ENCODE data around the gene SACS. TPM values are rescaled to one million over a fixed set of nuclear protein-coding genes. Genes with fewer than 3 reads are reported as not detected.
"Not testable (repeated sequence)": the region's sequence is repeated elsewhere in the genome, so short reads cannot be mapped to it uniquely, and the experiment has no call there.

Gene SACS
- total and polyA plus RNA-seq, 5 experiments from 2014 or later: 2.1 to 31.0 (median 3.4) TPM

DNA sequence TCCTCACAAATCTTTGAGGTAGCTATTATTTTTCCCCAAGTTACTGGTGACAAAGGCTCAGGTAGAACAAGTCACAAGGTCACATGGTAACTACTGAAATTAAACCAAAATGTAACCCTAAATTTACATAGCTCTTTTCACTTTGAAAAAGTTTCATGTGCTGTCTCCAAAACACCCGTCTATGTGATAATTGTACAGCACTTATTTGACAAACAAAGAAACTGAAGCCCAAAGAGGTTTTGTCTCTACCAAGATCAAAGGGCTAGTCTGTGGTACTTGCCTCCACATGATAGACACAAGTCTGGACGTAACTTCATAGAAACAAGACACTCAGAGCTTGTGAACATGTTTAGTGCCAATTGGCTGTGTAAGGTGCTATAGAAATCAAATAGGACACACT lies 108.3 kb downstream of the SACS start:
- peaks cover 2 to 31% (median 11%) of the 10 kb centered on the region in 9 donors for H3K9me3 Mint-ChIP-seq
- H3K4me1 Mint-ChIP-seq: peaks cover 0 to 13% (median 0%) of the 10 kb centered on the region in 4 donors
- peaks cover 0 to 4% (median 0%) of the 10 kb centered on the region in 3 donors for H3K36me3 Mint-ChIP-seq
- H3K4me3 Mint-ChIP-seq: no peak overlapping the region
- POLR2A ChIA-PET: no interaction called here
- H3K27me3 Mint-ChIP-seq: no peaks in the 10 kb centered on the region
- ATAC-seq (no peak), DNase-seq (no peak)
- H3K27ac Mint-ChIP-seq: no peak overlapping the region

DNA sequence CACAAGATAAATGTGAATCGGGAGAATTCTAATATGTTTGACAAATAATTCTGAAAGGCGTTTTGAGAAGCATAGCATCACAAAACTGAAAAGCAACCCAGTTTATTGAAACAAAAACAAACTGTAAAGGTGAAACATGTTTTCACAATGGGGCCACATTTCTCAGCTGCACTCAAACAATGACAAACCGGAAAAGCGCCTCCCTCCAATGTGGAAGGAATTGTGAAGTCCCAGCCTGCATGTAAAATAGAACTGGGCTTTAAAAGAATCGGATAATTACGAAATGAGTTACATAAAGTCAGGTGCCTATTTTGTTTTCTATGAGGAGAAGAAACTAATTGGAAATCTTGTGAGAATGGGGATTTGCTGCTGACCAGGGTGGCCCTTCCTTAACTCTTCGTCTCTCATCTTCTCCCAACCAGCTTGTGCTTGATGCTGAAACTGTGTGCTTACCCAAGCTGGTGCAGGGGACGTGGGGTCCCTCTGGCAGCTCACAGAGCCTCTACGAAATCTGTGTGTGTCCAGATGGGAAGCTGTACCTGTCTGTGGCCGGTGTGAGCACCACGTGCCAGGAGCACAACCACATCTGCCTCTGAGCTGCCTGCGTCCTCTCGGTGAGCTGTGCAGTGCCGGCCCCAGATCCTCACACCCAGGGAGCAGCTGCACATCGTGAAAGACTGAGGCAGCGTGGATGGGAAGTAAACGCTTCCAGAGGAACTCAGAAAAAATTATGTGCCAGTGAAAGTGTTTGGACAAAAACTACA lies 109.4 kb downstream of the SACS start:
- Mint-ChIP-seq H3K9me3 (peaks cover 0 to 20% (median 6%) of the 10 kb centered on the region in 9 donors), H3K4me1 (peaks cover 0 to 20% (median 0%) of the 10 kb centered on the region in 4 donors), H3K27ac (no peak overlapping the region), H3K27me3 (peaks cover 0 to 2% (median 0%) of the 10 kb centered on the region in 5 donors), H3K4me3 (no peak overlapping the region), H3K36me3 (no peaks in the 10 kb centered on the region)
- POLR2A ChIA-PET: no interaction called here
- DNase-seq (no peak), ATAC-seq (no peak)

DNA sequence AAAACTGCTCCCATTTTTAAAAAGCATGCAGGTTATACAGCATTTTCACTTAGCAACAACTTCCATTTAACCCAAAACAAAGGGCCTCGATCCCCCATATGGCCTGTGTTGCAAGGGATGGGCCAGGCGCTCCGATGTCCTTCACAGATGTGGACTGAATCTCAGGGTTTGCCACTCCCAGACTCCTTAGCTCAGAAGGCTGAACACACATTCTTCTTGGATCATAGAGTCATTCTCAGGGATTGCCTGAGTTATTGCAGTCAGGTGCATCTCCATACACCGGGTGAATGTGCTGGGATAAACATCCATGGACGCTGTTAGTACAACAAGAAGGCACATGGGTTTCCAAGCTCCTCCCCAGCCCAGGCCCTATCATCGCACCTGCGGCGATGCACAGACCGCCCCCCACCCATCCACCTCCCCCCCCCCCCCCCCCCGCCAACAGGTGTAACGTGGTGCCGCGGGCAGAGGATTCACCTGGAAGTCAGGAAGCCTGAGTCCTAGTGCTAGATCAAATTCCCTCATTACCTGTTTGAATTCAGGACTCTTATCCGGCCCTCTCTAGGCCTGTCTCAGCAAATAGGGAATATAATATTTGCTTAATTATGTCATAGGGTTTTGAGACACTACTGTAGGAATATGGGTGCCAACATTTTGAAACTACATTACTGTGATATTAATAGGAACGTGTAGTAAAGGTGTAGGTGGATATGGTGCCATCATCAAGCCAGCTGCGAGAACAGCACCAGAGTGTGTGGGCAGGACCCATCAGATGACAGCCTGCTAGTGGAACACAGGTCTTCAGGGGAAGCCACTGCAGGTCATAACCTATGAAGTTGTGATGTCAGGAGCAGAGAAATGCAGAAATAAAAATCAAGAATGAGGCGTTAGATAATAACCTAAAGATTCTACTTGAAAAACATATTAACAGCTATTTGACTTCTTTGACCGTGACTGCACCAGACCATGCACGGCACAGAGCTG lies 110.9 kb downstream of the SACS start:
- H3K4me3 Mint-ChIP-seq: no peak overlapping the region
- no peaks in the 10 kb centered on the region for H3K36me3 Mint-ChIP-seq
- POLR2A ChIA-PET: no interaction called here
- peaks cover 2 to 11% (median 5%) of the 10 kb centered on the region in 5 donors for H3K27me3 Mint-ChIP-seq
- DNase-seq (no peak), ATAC-seq (no peak)
- peaks cover 0 to 21% (median 0%) of the 10 kb centered on the region in 4 donors for H3K4me1 Mint-ChIP-seq
- peak overlapping the region in 2 of 10 donors; percentile 29 to 31 for H3K27ac Mint-ChIP-seq
- H3K9me3 Mint-ChIP-seq: peaks cover 0 to 13% (median 5%) of the 10 kb centered on the region in 9 donors

DNA sequence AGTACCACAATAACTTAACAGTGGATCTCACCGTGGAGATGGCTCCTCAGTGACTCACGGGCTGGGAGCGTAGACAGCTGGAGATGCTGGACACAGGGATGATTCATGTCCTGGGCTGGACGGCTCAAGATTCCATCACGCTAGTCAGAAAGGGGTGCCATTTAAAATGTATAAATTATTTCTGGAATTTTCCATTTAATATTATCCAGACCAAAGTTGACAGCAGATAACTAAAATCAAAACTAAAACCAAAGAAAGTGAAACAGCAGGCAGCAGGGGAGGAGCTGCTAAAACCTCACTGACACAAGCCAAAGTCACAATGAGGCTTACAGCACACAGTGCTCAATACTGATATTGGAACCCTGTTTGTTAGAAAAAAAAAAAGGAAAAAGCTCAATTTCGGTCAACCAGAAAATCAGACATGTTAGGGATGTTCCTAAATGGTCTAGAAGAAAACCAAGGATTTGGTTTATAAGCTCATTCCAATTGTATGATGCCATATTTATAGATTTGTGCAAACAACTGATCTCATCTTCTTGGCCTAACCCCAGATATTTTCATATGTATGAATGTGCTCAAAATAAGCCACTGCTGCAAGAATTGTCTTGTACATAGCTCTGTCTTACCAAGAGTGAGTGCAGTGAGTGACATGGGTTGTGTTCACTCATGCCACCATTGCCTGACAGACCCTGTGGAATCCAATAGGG lies 111.8 kb downstream of the SACS start:
- H3K4me3 Mint-ChIP-seq: peak overlapping the region in 8 of 10 donors; percentile 26 to 94 (median 63)
- peaks cover 6 to 21% (median 7%) of the 10 kb centered on the region in 5 donors for H3K27me3 Mint-ChIP-seq
- ATAC-seq (no peak), DNase-seq (no peak)
- POLR2A ChIA-PET: no interaction called here
- peak overlapping the region in 3 of 10 donors; percentile 29 to 93 (median 30) for H3K27ac Mint-ChIP-seq
- H3K9me3 Mint-ChIP-seq: peaks cover 0 to 5% (median 0%) of the 10 kb centered on the region in 9 donors
- H3K4me1 Mint-ChIP-seq: peaks cover 0 to 21% (median 0%) of the 10 kb centered on the region in 4 donors
- no peaks in the 10 kb centered on the region for H3K36me3 Mint-ChIP-seq

- H3K27ac Mint-ChIP-seq: peak overlapping the region in 4 of 10 donors; percentile 14 to 93 (median 42)
- peaks cover 6 to 28% (median 8%) of the 10 kb centered on the region in 5 donors for H3K27me3 Mint-ChIP-seq
Observed at GRCh38 chr13:23320926-23321534, 112.5 kb downstream of the SACS start.

GRCh38 chr13:23319883-23320224 lies 113.6 kb downstream of the SACS start:
- Mint-ChIP-seq H3K4me1 (peaks cover 0 to 21% (median 0%) of the 10 kb centered on the region in 4 donors), H3K27me3 (peaks cover 6 to 37% (median 12%) of the 10 kb centered on the region in 5 donors), H3K9me3 (no peaks in the 10 kb centered on the region), H3K36me3 (no peaks in the 10 kb centered on the region), H3K4me3 (no peak overlapping the region), H3K27ac (no peak overlapping the region)
- POLR2A ChIA-PET: no interaction called here
- DNase-seq: no peak
- ATAC-seq: no peak

More at GRCh38 chr13:23320926-23321534, 112.5 kb downstream of the SACS start:
- H3K36me3 Mint-ChIP-seq: no peaks in the 10 kb centered on the region
- ATAC-seq: no peak
- no peak for DNase-seq
- POLR2A ChIA-PET: no interaction called here
- H3K9me3 Mint-ChIP-seq: no peaks in the 10 kb centered on the region
- peak overlapping the region in 6 of 10 donors; percentile 26 to 94 (median 72) for H3K4me3 Mint-ChIP-seq
- peaks cover 0 to 21% (median 0%) of the 10 kb centered on the region in 4 donors for H3K4me1 Mint-ChIP-seq

- not testable (repeated sequence) for DNase-seq, ATAC-seq
Observed at GRCh38 chr13:23314837-23315236, 118.7 kb downstream of the SACS start.

GRCh38 chr13:23292586-23292985 lies 140.9 kb downstream of the SACS start:
- POLR2A ChIA-PET: no interaction called here
- H3K36me3 Mint-ChIP-seq: peaks cover 0 to 2% (median 0%) of the 10 kb centered on the region in 3 donors
- H3K27ac Mint-ChIP-seq: no peak overlapping the region
- no peak for ATAC-seq
- no peak for DNase-seq
- no peaks in the 10 kb centered on the region for H3K4me1 Mint-ChIP-seq
- peaks cover 0 to 5% (median 0%) of the 10 kb centered on the region in 9 donors for H3K9me3 Mint-ChIP-seq
- peaks cover 4 to 9% (median 8%) of the 10 kb centered on the region in 5 donors for H3K27me3 Mint-ChIP-seq
- no peak overlapping the region for H3K4me3 Mint-ChIP-seq

More at GRCh38 chr13:23314837-23315236, 118.7 kb downstream of the SACS start:
- H3K36me3 Mint-ChIP-seq, H3K4me3 Mint-ChIP-seq, H3K9me3 Mint-ChIP-seq, H3K27ac Mint-ChIP-seq, POLR2A ChIA-PET, H3K4me1 Mint-ChIP-seq: not testable (repeated sequence)
- peaks cover 12 to 60% (median 24%) of the 10 kb centered on the region in 5 donors for H3K27me3 Mint-ChIP-seq

GRCh38 chr13:23289917-23290357 lies 143.6 kb downstream of the SACS start:
- Mint-ChIP-seq H3K4me1 (no peaks in the 10 kb centered on the region), H3K4me3 (no peak overlapping the region), H3K9me3 (peaks cover 0 to 7% (median 0%) of the 10 kb centered on the region in 9 donors), H3K27ac (no peak overlapping the region), H3K27me3 (peaks cover 7 to 13% (median 10%) of the 10 kb centered on the region in 5 donors), H3K36me3 (no peaks in the 10 kb centered on the region)
- POLR2A ChIA-PET: no interaction called here
- ATAC-seq (no peak), DNase-seq (no peak)

- ATAC-seq (no peak), DNase-seq (no peak)
- no peaks in the 10 kb centered on the region for H3K36me3 Mint-ChIP-seq
- peaks cover 10 to 18% (median 15%) of the 10 kb centered on the region in 5 donors for H3K27me3 Mint-ChIP-seq
- peaks cover 0 to 8% (median 0%) of the 10 kb centered on the region in 9 donors for H3K9me3 Mint-ChIP-seq
- no peaks in the 10 kb centered on the region for H3K4me1 Mint-ChIP-seq
- no peak overlapping the region for H3K4me3 Mint-ChIP-seq
- H3K27ac Mint-ChIP-seq: no peak overlapping the region
- POLR2A ChIA-PET: no interaction called here
Observed at GRCh38 chr13:23288995-23289394, 144.5 kb downstream of the SACS start.

GRCh38 chr13:23288564-23288963 lies 144.9 kb downstream of the SACS start:
- no peak overlapping the region for H3K27ac Mint-ChIP-seq
- ATAC-seq: no peak
- no peaks in the 10 kb centered on the region for H3K36me3 Mint-ChIP-seq
- H3K4me3 Mint-ChIP-seq: no peak overlapping the region
- DNase-seq: no peak
- H3K9me3 Mint-ChIP-seq: peaks cover 0 to 8% (median 0%) of the 10 kb centered on the region in 9 donors
- peaks cover 10 to 18% (median 15%) of the 10 kb centered on the region in 5 donors for H3K27me3 Mint-ChIP-seq
- POLR2A ChIA-PET: no interaction called here
- H3K4me1 Mint-ChIP-seq: no peaks in the 10 kb centered on the region

DNA sequence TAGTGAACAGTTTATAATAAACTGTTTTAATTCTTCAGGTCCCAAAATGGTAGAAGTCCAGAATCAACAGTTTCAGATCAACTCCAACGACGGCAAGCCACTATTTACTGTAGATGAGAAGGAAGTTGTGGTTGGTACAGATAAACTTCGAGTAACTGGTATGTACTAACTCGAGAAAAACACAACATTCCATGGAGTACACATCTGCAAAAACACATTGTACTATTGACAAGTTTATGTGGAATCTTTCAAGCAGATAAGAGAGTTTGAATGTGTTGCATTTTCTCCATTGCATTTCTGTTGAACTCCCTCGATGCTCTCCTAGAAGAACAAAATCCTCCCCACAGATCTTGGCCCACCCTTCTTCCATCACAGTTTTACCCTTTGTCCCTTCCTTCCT lies 154.2 kb downstream of the SACS start:
- ATAC-seq (no peak), DNase-seq (no peak)
- no peaks in the 10 kb centered on the region for H3K4me1 Mint-ChIP-seq
- POLR2A ChIA-PET: no interaction called here
- peaks cover 0 to 6% (median 0%) of the 10 kb centered on the region in 3 donors for H3K36me3 Mint-ChIP-seq
- peaks cover 7 to 21% (median 8%) of the 10 kb centered on the region in 5 donors for H3K27me3 Mint-ChIP-seq
- H3K4me3 Mint-ChIP-seq: no peak overlapping the region
- no peak overlapping the region for H3K27ac Mint-ChIP-seq
- peaks cover 0 to 7% (median 2%) of the 10 kb centered on the region in 9 donors for H3K9me3 Mint-ChIP-seq

Measured in naive thymus-derived CD8-positive, alpha-beta T cell (primary cell).